HG03060 (cell line): ENCODE data around the gene CCDC88B.
"Not testable (repeated sequence)": the region's sequence is repeated elsewhere in the genome, so short reads cannot be mapped to it uniquely, and the experiment has no call there.

Source experiments
- ATAC-seq: cut with Tn5 transposase; IDR thresholded peaks from one replicate; pipeline ENCODE4 v1.9.1; 2021; ENCODE audit warnings: low read depth, moderate number of reproducible peaks; ENCODE audit not compliant: unreplicated experiment

Gene CCDC88B

GRCh38 chr11:64304032-64304315 lies 36.0 kb upstream of the CCDC88B start:
- no peak for ATAC-seq

GRCh38 chr11:64304316-64305072 lies 35.5 kb upstream of the CCDC88B start:
- ATAC-seq, result peak; percentile 25

- peak; percentile 51 for ATAC-seq
Measured at GRCh38 chr11:64305075-64305690, 34.8 kb upstream of the CCDC88B start, which contains the start of gene ESRRA. TSS of gene ESRRA (plus strand) at chr11:64305524. CDS start at chr11:64307180, 1,656 bp downstream.

GRCh38 chr11:64305691-64306562 lies 34.1 kb upstream of the CCDC88B start:
- no peak for ATAC-seq

GRCh38 chr11:64306563-64306875 lies 33.5 kb upstream of the CCDC88B start:
- no peak for ATAC-seq

GRCh38 chr11:64306876-64307622 lies 33.0 kb upstream of the CCDC88B start:
- no peak for ATAC-seq

- not testable (repeated sequence) for ATAC-seq
Measured at GRCh38 chr11:64307795-64308194, 32.2 kb upstream of the CCDC88B start.

GRCh38 chr11:64312947-64313346 lies 27.1 kb upstream of the CCDC88B start:
- ATAC-seq, result no peak

GRCh38 chr11:64313491-64314145 lies 26.4 kb upstream of the CCDC88B start:
- no peak for ATAC-seq

- ATAC-seq, result no peak
Measured at GRCh38 chr11:64314146-64314804, 25.7 kb upstream of the CCDC88B start.

GRCh38 chr11:64314805-64315561 lies 25.0 kb upstream of the CCDC88B start:
- ATAC-seq, result no peak

- not testable (repeated sequence) for ATAC-seq
Measured at GRCh38 chr11:64315667-64316526, 24.1 kb upstream of the CCDC88B start.

GRCh38 chr11:64316672-64317324 lies 23.2 kb upstream of the CCDC88B start:
- ATAC-seq, result no peak

- ATAC-seq, result peak; percentile 40
Measured at GRCh38 chr11:64317325-64317960, 22.6 kb upstream of the CCDC88B start, which contains the start of gene TRMT112. TSS of gene TRMT112 (minus strand) at chr11:64317559. CDS start at chr11:64317526, 33 bp downstream.

- peak; percentile 33 for ATAC-seq
Measured at GRCh38 chr11:64317961-64318765, 21.8 kb upstream of the CCDC88B start, which contains the start of gene PRDX5. TSS of gene PRDX5 (plus strand) at chr11:64318121. CDS start at chr11:64318216, 95 bp downstream.
